GM18868 (cell line): ENCODE measurements around the gene NPLOC4.

Experiments used
- ATAC-seq: cut with Tn5 transposase; IDR thresholded peaks from one replicate; pipeline ENCODE4 v1.9.1; 2021; ENCODE audit warnings: mild to moderate bottlenecking, moderate library complexity; ENCODE audit not compliant: unreplicated experiment

NPLOC4 gene

DNA sequence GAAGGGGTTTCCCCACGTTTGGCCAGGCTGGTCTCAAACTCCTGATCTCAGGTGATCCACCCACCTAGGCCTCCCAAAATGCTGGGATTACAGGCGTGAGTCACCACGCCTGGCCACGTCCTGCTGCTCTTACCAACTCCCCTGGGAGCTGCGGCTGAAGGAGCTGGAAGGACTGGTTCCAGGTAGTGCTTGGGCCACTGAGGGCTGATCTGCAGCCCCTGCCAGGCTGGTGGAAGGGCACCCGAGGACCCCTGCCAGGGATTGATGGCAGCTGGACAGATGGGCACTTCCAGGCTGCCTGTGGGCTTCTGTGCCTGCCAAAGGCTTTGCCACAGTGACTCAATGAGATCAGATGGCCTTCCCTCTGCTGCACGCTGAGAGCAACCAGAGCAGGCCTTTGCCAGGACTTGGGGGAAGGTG lies 27.1 kb upstream of the NPLOC4 start:
- ATAC-seq, result no peak

- no peak for ATAC-seq
These were observed 25.1 kb upstream of the NPLOC4 start for GRCh38 chr17:81662002-81662401.

DNA sequence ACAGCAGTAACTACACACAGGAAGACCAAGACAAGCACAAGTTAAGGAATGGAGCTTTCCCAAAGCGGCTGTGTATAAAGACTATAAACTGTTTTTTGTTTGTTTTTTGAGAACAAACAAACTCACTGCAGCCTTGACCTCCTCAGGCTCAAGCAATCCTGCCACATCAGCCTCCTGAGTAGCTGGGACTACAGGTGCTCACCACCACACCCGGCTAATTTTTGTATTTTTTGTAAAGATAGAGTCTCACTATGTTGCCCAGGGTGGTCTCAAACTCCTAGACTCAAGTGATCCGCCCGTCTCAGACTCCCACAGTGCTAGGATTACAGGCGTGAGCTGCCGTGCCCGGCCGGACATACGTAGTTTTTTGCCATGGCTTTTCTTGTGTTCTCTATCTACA lies 23.5 kb upstream of the NPLOC4 start:
- ATAC-seq, result no peak

- ATAC-seq, result no peak
These were observed 22.1 kb upstream of the NPLOC4 start for GRCh38 chr17:81659038-81659437.

DNA sequence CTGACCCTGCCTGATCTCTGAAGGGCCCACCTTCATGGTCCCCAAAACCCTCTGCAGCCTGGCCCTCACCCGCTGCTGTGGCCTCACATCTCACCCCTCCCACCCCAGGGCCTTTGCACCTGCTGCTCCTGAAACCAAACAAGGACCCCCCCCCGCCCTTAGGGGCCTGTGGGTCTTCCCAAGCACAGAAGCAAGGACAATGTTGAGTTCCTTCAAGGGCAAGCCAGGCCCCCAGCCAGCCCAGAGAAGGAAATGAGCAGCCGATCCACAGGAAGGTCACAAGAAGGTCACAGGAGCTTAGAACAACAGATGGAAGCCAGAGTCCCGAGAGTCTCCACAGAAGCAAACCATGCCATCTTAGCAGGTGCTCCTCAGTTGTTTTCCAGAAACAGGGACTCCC lies 19.9 kb upstream of the NPLOC4 start:
- no peak for ATAC-seq

DNA sequence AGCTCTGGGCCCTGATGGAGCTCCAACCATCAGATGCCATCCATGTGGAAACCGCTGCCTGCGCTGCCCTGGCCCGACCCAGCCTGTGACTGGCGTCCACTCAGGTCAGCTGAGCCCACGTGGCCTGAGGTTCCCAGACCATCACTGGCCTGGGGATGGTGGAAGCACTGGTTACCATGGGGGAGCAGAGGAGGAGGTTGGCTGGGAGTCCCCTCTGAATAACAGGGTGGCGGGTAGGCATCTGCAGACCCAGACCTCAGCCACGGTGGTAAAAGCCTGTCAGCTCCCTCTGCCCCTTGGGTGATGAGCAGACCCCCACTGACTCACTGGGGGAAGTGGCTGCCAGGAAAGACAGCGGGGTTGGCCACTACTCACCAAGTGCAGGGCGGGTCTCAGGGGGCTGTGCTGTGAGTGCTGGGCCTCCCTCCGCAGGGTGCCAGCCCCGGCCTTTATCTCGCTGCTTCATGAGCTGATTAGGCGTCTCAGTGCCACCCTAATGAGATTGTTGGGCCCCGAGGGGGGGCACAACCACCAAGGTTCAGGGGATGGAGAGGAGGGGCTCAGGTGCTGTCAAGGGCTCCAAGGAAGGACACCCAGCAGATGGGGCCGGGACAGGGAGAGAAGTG lies 19.3 kb upstream of the NPLOC4 start, which contains the start of gene PDE6G:
Gene PDE6G, minus strand, starts transcription at position 425 of the 626 bp plus-strand sequence. CDS start 3,237 bp downstream, outside the sequence.
- ATAC-seq, result no peak

DNA sequence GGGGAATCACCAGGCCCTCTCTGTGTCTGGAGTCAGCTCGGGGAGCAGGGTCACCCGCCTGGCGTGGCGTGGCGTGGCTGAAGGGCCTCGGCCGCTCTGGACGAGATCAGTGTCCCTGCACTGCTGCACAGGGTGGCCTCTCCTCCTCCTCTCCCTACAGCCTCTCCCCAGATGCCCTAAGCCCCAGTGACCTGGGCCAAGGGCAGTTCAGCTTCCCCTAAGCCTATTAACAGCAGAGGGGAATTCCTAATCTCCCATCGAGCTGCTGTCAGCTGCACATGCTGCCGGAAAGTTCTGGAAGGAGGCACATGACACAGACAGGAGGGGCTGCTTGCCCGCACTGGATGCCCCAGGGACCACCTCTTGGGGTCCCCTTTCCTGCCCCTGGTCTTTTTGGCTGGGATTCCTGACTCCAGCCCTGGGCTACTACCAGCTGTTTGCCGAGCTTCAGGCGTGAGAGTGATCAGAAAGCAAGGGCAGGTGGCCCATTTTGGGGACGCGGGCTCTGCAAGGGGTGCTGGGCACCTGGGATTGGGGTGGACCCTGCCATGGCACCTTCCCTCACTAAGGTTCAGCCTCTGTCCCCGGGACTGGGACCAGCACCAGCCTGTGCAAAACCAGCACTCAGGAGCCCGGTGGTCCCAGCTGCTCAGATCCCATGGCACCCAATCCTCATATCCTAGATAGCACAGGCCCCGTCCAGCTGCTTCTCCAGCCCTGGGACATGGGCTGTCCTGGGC lies 18.6 kb upstream of the NPLOC4 start:
- no peak for ATAC-seq

- ATAC-seq, result no peak
These were observed 16.2 kb upstream of the NPLOC4 start for GRCh38 chr17:81652906-81653771.

- no peak for ATAC-seq
These were observed 14.8 kb upstream of the NPLOC4 start for GRCh38 chr17:81651692-81652091.

DNA sequence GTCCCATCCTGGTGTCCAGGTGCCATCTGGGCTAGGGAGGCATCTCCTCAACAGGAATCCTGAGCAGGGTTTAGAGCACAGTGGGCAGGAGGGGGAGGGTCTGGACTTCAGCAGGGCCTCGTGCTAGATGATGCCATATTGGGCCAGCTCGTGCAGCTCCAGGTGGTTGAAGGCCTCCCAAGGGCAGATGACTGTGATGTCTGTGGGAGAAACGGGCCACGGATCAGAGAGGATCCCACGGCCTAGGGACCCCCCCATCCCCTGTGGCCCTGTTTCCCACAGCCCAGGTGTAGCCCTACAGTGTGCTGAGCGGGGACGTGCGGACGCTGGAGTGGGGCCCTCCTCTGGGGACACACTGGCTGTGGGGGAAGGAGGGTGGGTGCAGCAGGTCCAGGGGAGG lies 14.0 kb upstream of the NPLOC4 start:
- ATAC-seq, result no peak

- ATAC-seq, result no peak
These were observed 11.8 kb upstream of the NPLOC4 start for GRCh38 chr17:81648707-81649085.

DNA sequence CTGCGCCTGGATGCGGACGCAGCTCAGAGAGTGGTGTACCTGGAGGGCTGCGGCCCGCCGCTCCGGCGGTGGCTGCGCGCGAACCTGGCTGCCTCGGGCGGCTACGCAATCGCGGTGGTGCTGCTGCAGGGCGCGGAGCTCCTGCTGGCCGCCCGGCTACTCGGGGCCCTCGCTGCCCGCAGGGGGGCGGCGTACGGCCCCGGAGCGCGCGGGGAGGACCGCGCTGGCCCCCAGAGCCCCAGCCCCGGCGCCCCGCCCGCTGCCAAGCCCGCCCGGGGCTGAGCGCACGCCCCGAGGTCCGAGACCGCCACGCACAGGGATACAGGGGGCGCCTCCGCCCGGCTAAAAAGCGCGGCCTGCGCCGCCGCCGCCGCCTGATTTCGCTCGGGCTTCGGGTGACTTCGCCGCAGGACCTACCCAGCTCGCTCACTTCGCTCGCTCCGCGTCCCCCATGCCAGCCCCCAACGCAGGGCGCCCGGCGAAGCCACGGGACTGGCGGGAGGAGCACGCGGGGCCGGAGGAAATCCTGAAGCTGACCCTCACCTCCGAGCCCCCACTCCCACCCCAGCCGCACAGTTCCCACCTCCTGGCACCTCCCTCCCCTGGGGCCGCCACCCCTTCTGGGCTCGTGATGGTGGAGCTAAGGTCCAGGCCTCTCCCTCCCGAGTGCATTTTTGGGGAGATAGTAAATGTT lies 11.2 kb upstream of the NPLOC4 start:
- ATAC-seq, result no peak

DNA sequence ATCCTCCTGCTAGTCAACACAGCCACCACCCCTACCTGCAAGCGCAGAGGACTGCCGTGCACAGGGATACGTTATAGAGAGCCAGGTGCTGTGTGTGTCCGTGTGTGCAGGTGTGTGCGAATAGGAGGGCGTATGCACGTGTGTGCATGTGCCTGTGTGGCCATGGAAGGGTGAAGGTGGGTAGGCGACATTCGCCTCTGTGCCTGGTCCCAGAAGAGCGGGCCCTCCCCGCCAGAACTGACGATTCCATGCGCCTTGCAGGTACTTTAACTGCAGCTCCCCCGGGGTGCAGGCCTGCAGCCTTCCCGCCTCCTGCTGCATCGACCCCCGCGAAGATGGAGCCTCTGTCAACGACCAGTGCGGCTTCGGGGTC lies 10.7 kb upstream of the NPLOC4 start:
- ATAC-seq, result no peak

GRCh38 chr17:81646869-81647600 lies 10.1 kb upstream of the NPLOC4 start:
- ATAC-seq, result no peak

DNA sequence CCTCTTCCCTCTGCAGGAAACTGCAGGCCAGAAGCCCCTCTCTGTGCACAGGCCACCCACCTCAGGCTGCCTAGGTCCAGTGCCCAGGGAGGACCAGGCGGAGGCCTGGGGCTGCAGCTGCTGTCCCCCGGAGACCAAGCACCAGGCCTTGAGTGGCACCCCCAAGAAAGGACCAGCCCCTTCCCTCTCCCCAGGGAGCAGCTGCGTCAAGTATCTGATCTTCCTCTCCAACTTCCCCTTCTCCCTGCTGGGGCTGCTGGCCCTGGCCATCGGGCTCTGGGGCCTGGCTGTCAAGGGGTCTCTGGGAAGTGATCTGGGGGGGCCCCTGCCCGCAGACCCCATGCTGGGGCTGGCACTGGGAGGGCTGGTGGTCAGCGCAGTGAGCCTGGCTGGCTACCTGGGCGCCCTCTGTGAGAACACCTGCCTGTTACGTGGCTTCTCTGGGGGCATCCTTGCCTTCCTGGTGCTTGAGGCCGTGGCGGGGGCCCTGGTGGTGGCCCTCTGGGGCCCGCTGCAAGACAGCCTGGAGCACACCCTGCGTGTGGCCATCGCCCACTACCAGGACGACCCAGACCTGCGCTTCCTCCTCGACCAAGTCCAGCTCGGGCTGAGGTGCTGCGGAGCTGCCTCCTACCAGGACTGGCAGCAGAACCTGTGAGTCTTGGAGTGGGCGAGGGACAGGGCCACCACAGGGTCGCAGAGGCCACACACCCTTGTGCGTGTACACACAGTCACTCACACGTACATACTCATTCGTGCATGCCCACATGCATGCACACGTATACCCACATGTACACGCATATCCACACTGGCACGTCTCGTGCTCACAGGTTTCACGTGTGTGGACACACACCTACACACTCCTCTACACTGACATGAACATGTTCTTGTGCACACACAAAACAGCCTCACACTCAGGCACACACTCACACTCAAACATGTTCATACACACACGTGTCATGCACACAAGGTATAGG lies 8.4 kb upstream of the NPLOC4 start:
- no peak for ATAC-seq

DNA sequence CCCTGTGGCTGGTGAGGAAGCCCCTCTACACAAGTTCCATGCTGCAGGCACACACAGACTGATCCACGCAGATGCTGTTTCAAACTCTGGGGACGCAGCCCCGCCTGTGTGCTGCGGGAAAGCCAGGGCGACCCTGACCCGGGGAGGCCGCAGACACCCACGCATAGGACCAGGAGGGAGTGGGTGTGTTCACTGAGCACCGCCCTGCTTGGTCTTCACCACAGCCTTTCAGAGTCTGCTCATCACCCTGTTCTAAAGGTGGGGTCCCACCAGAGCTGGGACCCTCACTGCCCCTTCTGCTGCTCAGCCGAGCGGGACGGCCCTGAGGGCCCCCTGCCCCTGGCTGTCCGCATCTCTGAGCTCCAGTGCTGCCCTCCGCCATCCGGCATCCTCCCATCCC lies 7.6 kb upstream of the NPLOC4 start:
- ATAC-seq, result no peak

DNA sequence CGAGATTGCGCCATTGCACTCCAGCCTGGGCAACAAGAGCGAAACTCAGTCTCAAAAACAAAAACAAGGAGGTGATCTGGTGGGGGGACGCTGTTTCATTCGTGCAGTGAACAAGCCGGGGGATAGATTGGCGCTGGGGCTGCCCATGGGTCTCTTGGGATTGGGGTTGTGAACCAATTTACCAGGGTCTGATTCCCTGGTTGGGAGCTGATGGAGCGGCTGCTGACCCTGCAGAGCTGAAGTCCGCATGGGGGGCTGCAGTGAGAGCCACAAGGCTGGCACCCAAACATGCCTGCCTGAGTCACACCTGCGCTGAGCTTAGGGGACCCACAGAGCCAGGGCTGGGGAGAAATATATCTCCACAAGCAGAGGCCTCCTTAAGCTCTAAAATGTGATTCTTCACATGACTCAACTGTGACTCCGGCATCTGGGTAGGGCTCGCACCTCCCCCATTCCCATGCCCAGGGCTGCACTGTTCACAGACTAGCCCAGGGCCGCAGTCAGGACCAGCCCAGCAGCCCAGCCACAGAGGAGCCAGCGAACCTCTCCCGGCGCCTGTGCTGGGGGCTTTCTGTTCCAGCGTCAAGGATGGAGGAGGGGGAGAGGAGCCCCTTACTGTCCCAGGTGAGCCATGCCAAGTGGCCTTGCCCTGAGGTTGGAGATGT lies 5.0 kb upstream of the NPLOC4 start:
- ATAC-seq, result no peak

DNA sequence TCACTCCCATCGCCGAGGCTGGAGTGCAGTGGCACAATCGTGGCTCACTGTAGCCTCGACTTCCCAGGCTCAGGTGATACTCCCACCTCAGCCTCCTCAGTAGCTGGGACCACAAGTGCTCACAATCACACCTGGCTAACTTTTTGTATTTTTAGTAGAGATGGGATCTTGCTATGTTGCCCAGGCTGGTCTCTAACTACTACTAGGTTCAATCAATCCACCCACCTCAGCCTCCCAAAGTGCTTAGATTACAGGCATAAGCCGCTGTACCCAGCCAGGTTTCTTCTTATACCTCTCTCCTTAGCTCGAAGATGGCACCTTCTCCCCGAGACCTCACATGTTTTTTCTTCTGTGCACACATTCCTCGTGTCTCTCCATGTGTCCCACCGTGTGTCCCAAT lies 3.1 kb upstream of the NPLOC4 start:
- no peak for ATAC-seq

- ATAC-seq, result no peak
These were observed 1.8 kb upstream of the NPLOC4 start for GRCh38 chr17:81638683-81639082.
